ENCODE measurements around the gene E2F6. TPM values are rescaled to one million over a fixed set of nuclear protein-coding genes. Genes with fewer than 3 reads are reported as not detected.

Gene E2F6
- total and polyA plus RNA-seq, 2 of the 13 experiments (the other 11 are each of a cell fraction or from before 2014, with no cell fraction given) = 27.3 to 36.0 TPM

- TF ChIP-seq ARID4A (CRISPR knock-in tag; IDR thresholded peaks at IDR 0.05; ENCODE audit: borderline replicate concordance) = peak; percentile 32; the same call in 1 of the 2 replicates
- TF ChIP-seq KDM2A (CRISPR knock-in tag; IDR thresholded peaks at IDR 0.05; ENCODE audit: borderline replicate concordance, low read depth) = peak; percentile 30; the same call in 1 of the 2 replicates
- no peak for TF ChIP-seq SALL2 (CRISPR knock-in tag; IDR thresholded peaks at IDR 0.05)
- no peak for TF ChIP-seq ZC3H13 (CRISPR knock-in tag; IDR thresholded peaks at IDR 0.05)
- peak; percentile 11; the same call in 1 of the 2 replicates for TF ChIP-seq ETV5 (CRISPR knock-in tag; IDR thresholded peaks at IDR 0.05; ENCODE audit: borderline replicate concordance)
- 0 out of 2 replicates have a peak, but pooled peaks have one; percentile 26 for TF ChIP-seq ZBTB33 (CRISPR knock-in tag; IDR thresholded peaks at IDR 0.05)
- no peak for TF ChIP-seq FLYWCH1 (CRISPR knock-in tag; IDR thresholded peaks at IDR 0.05)
- TF ChIP-seq HDAC2 (CRISPR knock-in tag; IDR thresholded peaks at IDR 0.05) = 0 out of 2 replicates have a peak, but pooled peaks have one; percentile 23
- TF ChIP-seq ZNF597 (CRISPR knock-in tag; IDR thresholded peaks at IDR 0.05) = no peak
- TF ChIP-seq ZNF788 (CRISPR knock-in tag; IDR thresholded peaks at IDR 0.05; ENCODE audit: borderline replicate concordance) = no peak
- no peak for TF ChIP-seq ZNF577 (CRISPR knock-in tag; IDR thresholded peaks at IDR 0.05; ENCODE audit: borderline replicate concordance, low read depth)
- TF ChIP-seq PRDM15 (CRISPR knock-in tag; IDR thresholded peaks at IDR 0.05) = no peak
- TF ChIP-seq ATF5 (CRISPR knock-in tag; IDR thresholded peaks at IDR 0.05; ENCODE audit: low read depth) = no peak
- peak; percentile 61; the same call in 1 of the 2 replicates for TF ChIP-seq ZNF501 (CRISPR knock-in tag; IDR thresholded peaks at IDR 0.05)
- no peak for TF ChIP-seq SNAPC2 (CRISPR knock-in tag; IDR thresholded peaks at IDR 0.05)
- TF ChIP-seq ZNF883 (CRISPR knock-in tag; IDR thresholded peaks at IDR 0.05; ENCODE audit: not compliant biosample characterization) = peak; percentile 54
These were observed 19.2 kb downstream of the E2F6 start (continued) for GRCh38 chr2:11446733-11447248.

All from HepG2 (cell line).